ENCODE results near the gene SPR.

SPR gene

DNA sequence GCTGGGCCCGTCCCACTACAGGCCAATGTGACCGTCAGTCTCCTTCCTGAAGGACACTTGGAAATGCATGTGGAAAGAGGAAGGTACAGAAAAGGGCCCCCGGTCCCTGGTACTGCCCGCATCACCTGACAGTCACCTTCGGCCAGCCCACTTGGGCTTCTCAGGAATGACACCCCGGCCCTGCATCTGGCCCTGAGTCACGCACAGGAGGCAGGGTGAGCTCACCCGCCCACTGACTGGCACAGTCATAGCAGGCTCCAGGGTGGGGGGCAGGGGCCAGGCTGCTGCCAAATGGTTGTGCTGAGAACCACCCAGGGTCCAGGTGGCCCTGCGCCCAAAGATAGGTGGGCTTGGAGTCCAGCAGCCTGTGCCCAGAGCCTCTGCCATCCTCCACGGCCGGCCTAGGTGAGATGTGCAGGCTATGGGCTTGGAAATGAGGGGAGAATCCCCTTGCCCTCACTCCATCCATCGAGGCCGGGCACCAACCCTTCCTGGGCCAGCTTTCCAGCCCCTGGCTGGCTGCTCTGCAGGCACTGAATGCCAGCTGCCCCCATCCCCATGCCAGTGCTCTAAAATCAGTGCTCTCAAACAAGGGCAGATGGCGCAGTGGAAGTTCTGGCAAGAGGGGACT lies 44.2 kb downstream of the SPR start:
- no peaks in the 10 kb centered on the region for H3K9me3 ChIP-seq (ENCODE audit: control insufficient read depth in 1 of 2, low read length in 2 of 2)
- H3K36me3 ChIP-seq (ENCODE audit: control insufficient read depth in 1 of 2, insufficient read depth in 2 of 2, low read length in 2 of 2) = no peaks in the 10 kb centered on the region
- peaks cover 34 to 43% of the 10 kb centered on the region in 2 donors for H3K27me3 ChIP-seq (ENCODE audit: control insufficient read depth in 1 of 2, insufficient read depth in 2 of 2, low read length in 2 of 2)
- no peak overlapping the region for H3K27ac ChIP-seq (ENCODE audit: low read depth, low read length)
- H3K4me3 ChIP-seq (ENCODE audit: low read depth in 1 of 2, low read length in 2 of 2) = no peak overlapping the region
- peaks cover 15 to 16% of the 10 kb centered on the region in 2 donors for H3K4me1 ChIP-seq (ENCODE audit: control insufficient read depth in 1 of 2, insufficient read depth in 2 of 2, low read length in 2 of 2)
- H3K9ac ChIP-seq (ENCODE audit: low read depth in 1 of 2, low read length in 2 of 2) = no peak overlapping the region

DNA sequence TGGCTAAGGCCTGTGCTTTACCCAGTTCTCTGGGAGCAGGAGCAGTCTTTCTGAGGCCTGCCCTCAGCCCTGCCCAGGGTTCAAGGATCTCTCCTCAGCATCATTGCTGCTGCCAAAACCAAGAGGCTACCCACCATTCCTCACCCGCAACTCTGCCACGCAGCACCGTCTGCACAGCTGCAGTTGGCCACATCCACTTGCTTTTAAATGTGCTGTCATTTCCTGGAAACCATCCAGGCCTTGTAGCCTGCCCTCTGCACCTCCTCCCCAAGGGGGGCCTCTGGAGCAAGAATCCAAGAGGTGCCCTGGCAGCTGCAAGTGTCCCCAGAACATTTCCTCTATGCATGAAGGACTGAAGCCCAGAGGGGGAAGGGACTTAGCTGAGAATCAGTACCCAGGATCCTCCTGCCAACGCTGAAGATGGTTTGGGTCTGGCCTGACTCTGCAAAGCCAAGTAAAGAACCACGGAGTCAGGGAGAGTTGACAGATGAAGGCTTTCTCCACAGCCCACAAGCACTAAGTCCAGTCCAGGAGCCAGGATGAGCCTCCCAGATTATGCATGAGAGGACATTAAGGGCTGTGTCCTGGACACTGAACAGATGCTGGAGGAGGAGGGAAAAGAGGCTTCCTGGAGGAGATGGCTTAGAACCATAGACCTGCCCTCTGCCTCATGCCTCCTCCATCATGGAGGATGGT lies 45.0 kb downstream of the SPR start:
- no peak overlapping the region for H3K4me3 ChIP-seq (ENCODE audit: low read depth in 1 of 2, low read length in 2 of 2)
- H3K27me3 ChIP-seq (ENCODE audit: control insufficient read depth in 1 of 2, insufficient read depth in 2 of 2, low read length in 2 of 2) = peaks cover 33 to 41% of the 10 kb centered on the region in 2 donors
- no peaks in the 10 kb centered on the region for H3K36me3 ChIP-seq (ENCODE audit: control insufficient read depth in 1 of 2, insufficient read depth in 2 of 2, low read length in 2 of 2)
- H3K9me3 ChIP-seq (ENCODE audit: control insufficient read depth in 1 of 2, low read length in 2 of 2) = no peaks in the 10 kb centered on the region
- no peak overlapping the region for H3K27ac ChIP-seq (ENCODE audit: low read depth, low read length)
- H3K9ac ChIP-seq (ENCODE audit: low read depth in 1 of 2, low read length in 2 of 2) = no peak overlapping the region
- peaks cover 15 to 16% of the 10 kb centered on the region in 2 donors for H3K4me1 ChIP-seq (ENCODE audit: control insufficient read depth in 1 of 2, insufficient read depth in 2 of 2, low read length in 2 of 2)

DNA sequence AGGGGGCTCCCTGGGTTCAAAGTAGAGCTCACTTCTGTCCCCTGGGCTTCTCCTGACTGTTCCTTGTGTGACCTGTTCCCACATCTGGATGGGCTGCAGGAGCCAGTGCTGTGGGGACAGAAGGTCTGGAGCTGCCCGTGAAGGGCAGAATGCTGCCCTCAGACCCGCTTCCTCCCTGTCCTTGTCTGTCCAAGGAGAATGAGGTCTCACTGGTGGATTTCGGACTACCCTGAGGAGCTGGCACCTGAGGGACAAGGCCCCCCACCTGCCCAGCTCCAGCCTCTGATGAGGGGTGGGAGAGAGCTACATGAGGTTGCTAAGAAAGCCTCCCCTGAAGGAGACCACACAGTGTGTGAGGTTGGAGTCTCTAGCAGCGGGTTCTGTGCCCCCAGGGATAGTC lies 45.6 kb downstream of the SPR start:
- Histone ChIP-seq H3K27ac (ENCODE audit: low read depth, low read length) (no peak overlapping the region), H3K9ac (ENCODE audit: low read depth in 1 of 2, low read length in 2 of 2) (no peak overlapping the region), H3K4me1 (ENCODE audit: control insufficient read depth in 1 of 2, insufficient read depth in 2 of 2, low read length in 2 of 2) (peaks cover 15 to 16% of the 10 kb centered on the region in 2 donors), H3K9me3 (ENCODE audit: control insufficient read depth in 1 of 2, low read length in 2 of 2) (no peaks in the 10 kb centered on the region), H3K4me3 (ENCODE audit: low read depth in 1 of 2, low read length in 2 of 2) (no peak overlapping the region), H3K27me3 (ENCODE audit: control insufficient read depth in 1 of 2, insufficient read depth in 2 of 2, low read length in 2 of 2) (peaks cover 31 to 35% of the 10 kb centered on the region in 2 donors), H3K36me3 (ENCODE audit: control insufficient read depth in 1 of 2, insufficient read depth in 2 of 2, low read length in 2 of 2) (no peaks in the 10 kb centered on the region)

DNA sequence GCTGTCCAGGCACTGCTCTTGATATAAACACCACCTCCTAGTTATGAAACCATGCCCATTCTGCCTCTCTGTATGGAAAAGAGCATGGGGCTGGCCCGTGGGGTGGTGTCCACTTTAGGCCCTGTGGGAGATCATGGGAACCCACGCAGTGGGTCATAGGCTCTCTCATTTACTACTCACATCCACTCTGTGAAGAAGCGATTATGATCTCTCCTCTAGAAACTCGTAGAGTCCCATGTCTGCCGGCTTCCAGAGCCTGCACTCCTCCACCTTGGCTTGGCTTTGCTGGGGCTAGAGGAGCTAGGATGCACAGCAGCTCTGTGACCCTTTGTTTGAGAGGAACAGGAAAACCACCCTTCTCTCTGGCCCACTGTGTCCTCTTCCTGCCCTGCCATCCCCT lies 46.0 kb downstream of the SPR start:
- H3K4me1 ChIP-seq (ENCODE audit: control insufficient read depth in 1 of 2, insufficient read depth in 2 of 2, low read length in 2 of 2) = peaks cover 15 to 16% of the 10 kb centered on the region in 2 donors
- no peak overlapping the region for H3K4me3 ChIP-seq (ENCODE audit: low read depth in 1 of 2, low read length in 2 of 2)
- H3K36me3 ChIP-seq (ENCODE audit: control insufficient read depth in 1 of 2, insufficient read depth in 2 of 2, low read length in 2 of 2) = no peaks in the 10 kb centered on the region
- H3K27ac ChIP-seq (ENCODE audit: low read depth, low read length) = no peak overlapping the region
- H3K9me3 ChIP-seq (ENCODE audit: control insufficient read depth in 1 of 2, low read length in 2 of 2) = no peaks in the 10 kb centered on the region
- no peak overlapping the region for H3K9ac ChIP-seq (ENCODE audit: low read depth in 1 of 2, low read length in 2 of 2)
- H3K27me3 ChIP-seq (ENCODE audit: control insufficient read depth in 1 of 2, insufficient read depth in 2 of 2, low read length in 2 of 2) = peaks cover 27 to 31% of the 10 kb centered on the region in 2 donors

DNA sequence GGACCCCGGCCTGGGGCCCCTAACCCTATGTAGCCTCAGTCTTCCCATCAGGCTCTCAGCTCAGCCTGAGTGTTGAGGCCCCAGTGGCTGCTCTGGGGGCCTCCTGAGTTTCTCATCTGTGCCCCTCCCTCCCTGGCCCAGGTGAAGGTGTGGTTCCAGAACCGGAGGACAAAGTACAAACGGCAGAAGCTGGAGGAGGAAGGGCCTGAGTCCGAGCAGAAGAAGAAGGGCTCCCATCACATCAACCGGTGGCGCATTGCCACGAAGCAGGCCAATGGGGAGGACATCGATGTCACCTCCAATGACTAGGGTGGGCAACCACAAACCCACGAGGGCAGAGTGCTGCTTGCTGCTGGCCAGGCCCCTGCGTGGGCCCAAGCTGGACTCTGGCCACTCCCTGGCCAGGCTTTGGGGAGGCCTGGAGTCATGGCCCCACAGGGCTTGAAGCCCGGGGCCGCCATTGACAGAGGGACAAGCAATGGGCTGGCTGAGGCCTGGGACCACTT lies 46.5 kb downstream of the SPR start:
- Histone ChIP-seq H3K4me3 (ENCODE audit: low read depth in 1 of 2, low read length in 2 of 2) (no peak overlapping the region), H3K9me3 (ENCODE audit: control insufficient read depth in 1 of 2, low read length in 2 of 2) (no peaks in the 10 kb centered on the region), H3K4me1 (ENCODE audit: control insufficient read depth in 1 of 2, insufficient read depth in 2 of 2, low read length in 2 of 2) (peaks cover 15 to 16% of the 10 kb centered on the region in 2 donors), H3K36me3 (ENCODE audit: control insufficient read depth in 1 of 2, insufficient read depth in 2 of 2, low read length in 2 of 2) (no peaks in the 10 kb centered on the region), H3K9ac (ENCODE audit: low read depth in 1 of 2, low read length in 2 of 2) (no peak overlapping the region), H3K27me3 (ENCODE audit: control insufficient read depth in 1 of 2, insufficient read depth in 2 of 2, low read length in 2 of 2) (peaks cover 22 to 26% of the 10 kb centered on the region in 2 donors), H3K27ac (ENCODE audit: low read depth, low read length) (no peak overlapping the region)

DNA sequence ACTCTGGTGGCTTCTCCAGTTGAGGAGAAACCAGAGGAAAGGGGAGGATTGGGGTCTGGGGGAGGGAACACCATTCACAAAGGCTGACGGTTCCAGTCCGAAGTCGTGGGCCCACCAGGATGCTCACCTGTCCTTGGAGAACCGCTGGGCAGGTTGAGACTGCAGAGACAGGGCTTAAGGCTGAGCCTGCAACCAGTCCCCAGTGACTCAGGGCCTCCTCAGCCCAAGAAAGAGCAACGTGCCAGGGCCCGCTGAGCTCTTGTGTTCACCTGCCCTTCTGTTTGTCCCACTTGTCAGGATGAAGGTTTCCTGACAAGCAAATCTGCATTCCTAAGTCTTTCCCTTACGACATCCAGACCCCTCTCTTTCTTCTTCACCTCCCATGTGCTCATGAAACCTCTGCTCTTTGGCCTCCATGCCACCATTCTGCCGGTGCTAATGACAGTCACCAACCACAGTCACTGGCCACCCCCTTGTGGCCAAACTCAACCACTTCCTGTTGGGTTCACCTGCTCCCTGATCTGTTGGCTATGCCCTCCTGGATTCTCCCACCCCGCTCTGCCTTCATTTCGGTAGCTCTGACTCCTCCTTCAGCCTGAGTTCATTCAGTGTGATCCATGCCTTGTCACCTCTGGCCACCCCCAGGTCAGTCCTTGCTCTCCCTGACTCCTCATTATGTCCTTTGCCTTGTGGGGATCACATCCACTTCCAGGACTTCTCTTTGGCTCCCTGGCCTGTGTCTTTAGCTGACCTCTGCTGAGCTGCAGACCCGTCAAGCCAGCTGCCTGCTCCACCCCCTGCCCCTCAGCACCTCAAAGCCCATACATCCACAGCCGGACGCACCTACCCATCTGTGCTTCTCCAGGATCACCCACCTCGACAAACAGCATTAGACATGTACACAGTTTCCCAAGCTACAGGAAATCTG lies 47.7 kb downstream of the SPR start:
- Histone ChIP-seq H3K36me3 (ENCODE audit: control insufficient read depth in 1 of 2, insufficient read depth in 2 of 2, low read length in 2 of 2) (no peaks in the 10 kb centered on the region), H3K4me3 (ENCODE audit: low read depth in 1 of 2, low read length in 2 of 2) (no peak overlapping the region), H3K9ac (ENCODE audit: low read depth in 1 of 2, low read length in 2 of 2) (no peak overlapping the region), H3K27ac (ENCODE audit: low read depth, low read length) (no peak overlapping the region), H3K9me3 (ENCODE audit: control insufficient read depth in 1 of 2, low read length in 2 of 2) (no peaks in the 10 kb centered on the region), H3K4me1 (ENCODE audit: control insufficient read depth in 1 of 2, insufficient read depth in 2 of 2, low read length in 2 of 2) (peaks cover 15 to 16% of the 10 kb centered on the region in 2 donors), H3K27me3 (ENCODE audit: control insufficient read depth in 1 of 2, insufficient read depth in 2 of 2, low read length in 2 of 2) (peaks cover 15 to 16% of the 10 kb centered on the region in 2 donors)

DNA sequence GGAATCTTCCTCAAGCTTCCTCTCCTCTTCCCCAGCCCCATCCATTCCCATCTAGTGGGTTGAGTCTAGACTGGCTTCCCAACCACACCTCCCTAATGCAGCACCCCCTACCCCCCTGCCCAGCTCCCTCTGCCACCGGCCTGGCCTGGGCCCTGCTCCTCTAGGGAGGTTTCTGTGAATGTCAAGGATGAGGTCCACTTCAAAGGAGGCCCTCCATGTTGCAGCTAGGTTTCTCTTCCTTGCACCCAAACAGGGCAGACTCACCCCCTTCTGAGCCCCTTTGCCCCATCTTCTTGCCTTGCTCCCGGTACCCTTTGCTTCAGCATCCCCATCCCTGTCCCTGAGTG lies 48.4 kb downstream of the SPR start:
- peaks cover 11 to 16% of the 10 kb centered on the region in 2 donors for H3K27me3 ChIP-seq (ENCODE audit: control insufficient read depth in 1 of 2, insufficient read depth in 2 of 2, low read length in 2 of 2)
- H3K27ac ChIP-seq (ENCODE audit: low read depth, low read length) = no peak overlapping the region
- peaks cover 15 to 16% of the 10 kb centered on the region in 2 donors for H3K4me1 ChIP-seq (ENCODE audit: control insufficient read depth in 1 of 2, insufficient read depth in 2 of 2, low read length in 2 of 2)
- H3K36me3 ChIP-seq (ENCODE audit: control insufficient read depth in 1 of 2, insufficient read depth in 2 of 2, low read length in 2 of 2) = no peaks in the 10 kb centered on the region
- H3K4me3 ChIP-seq (ENCODE audit: low read depth in 1 of 2, low read length in 2 of 2) = no peak overlapping the region
- no peaks in the 10 kb centered on the region for H3K9me3 ChIP-seq (ENCODE audit: control insufficient read depth in 1 of 2, low read length in 2 of 2)
- H3K9ac ChIP-seq (ENCODE audit: low read depth in 1 of 2, low read length in 2 of 2) = no peak overlapping the region

DNA sequence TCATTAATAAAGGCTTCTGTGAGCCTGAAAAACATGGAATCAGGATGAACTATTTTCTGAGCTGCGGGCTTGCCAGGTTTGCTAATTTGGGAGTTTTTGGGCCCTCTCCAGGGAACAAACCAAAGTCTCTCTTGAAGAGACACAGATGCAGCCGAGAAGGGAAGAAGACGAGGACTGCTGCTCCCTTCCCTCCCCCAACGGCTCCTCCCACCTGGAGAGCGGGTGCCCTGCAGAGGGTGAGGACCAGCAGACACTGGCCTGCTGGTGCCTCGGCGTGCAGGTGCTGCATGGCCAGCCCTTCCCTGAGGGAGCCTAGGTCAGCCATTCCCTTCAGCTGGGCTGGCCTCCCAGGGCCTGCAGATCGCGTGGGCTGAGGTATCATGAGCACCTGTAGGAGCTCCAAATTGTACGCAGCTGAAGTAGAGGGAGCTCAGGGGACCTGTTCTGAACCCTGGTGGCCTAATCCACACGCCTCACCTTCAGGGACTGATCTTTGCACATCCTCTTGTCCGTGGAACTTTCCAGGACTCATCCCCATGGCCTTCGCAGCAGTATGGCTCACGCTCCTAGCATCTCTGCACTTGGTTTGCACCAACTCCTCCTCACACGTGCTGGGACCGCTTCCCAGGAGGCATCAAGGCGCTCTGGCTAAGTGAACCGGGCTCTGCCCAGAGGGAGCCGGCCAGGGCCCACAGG lies 49.6 kb downstream of the SPR start:
- H3K4me1 ChIP-seq (ENCODE audit: control insufficient read depth in 1 of 2, insufficient read depth in 2 of 2, low read length in 2 of 2) = peaks cover 13 to 15% of the 10 kb centered on the region in 2 donors
- H3K36me3 ChIP-seq (ENCODE audit: control insufficient read depth in 1 of 2, insufficient read depth in 2 of 2, low read length in 2 of 2) = no peaks in the 10 kb centered on the region
- no peak overlapping the region for H3K4me3 ChIP-seq (ENCODE audit: low read depth in 1 of 2, low read length in 2 of 2)
- peaks cover 11 to 16% of the 10 kb centered on the region in 2 donors for H3K27me3 ChIP-seq (ENCODE audit: control insufficient read depth in 1 of 2, insufficient read depth in 2 of 2, low read length in 2 of 2)
- H3K9ac ChIP-seq (ENCODE audit: low read depth in 1 of 2, low read length in 2 of 2) = no peak overlapping the region
- no peak overlapping the region for H3K27ac ChIP-seq (ENCODE audit: low read depth, low read length)
- H3K9me3 ChIP-seq (ENCODE audit: control insufficient read depth in 1 of 2, low read length in 2 of 2) = no peaks in the 10 kb centered on the region

DNA sequence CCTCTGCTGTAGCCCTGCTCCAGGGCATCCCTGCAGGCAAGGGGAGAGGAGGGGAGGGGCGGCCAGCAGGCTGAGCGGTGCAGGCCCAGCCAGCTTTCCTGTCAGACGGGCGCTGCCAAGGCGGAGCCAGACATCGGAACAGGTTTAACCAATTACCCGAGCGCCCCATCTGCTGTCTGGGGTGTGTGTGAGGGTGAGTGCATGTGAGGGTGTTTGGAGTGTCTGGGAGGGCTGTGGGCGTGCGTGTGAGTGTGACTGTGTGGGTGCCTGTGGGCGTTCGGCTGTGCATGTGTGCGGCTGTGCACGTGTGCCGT lies 50.1 kb downstream of the SPR start:
- Histone ChIP-seq H3K4me3 (ENCODE audit: low read depth in 1 of 2, low read length in 2 of 2) (no peak overlapping the region), H3K9me3 (ENCODE audit: control insufficient read depth in 1 of 2, low read length in 2 of 2) (no peaks in the 10 kb centered on the region), H3K36me3 (ENCODE audit: control insufficient read depth in 1 of 2, insufficient read depth in 2 of 2, low read length in 2 of 2) (no peaks in the 10 kb centered on the region), H3K27me3 (ENCODE audit: control insufficient read depth in 1 of 2, insufficient read depth in 2 of 2, low read length in 2 of 2) (peaks cover 11 to 16% of the 10 kb centered on the region in 2 donors), H3K9ac (ENCODE audit: low read depth in 1 of 2, low read length in 2 of 2) (no peak overlapping the region), H3K4me1 (ENCODE audit: control insufficient read depth in 1 of 2, insufficient read depth in 2 of 2, low read length in 2 of 2) (peaks cover 11 to 15% of the 10 kb centered on the region in 2 donors), H3K27ac (ENCODE audit: low read depth, low read length) (no peak overlapping the region)
